HG03159 (cell line): ENCODE measurements around the gene LIPE.
"Not testable (repeated sequence)": the region's sequence is repeated elsewhere in the genome, so short reads cannot be mapped to it uniquely, and the experiment has no call there.

ENCODE experiments used
- ATAC-seq: cut with Tn5 transposase; IDR thresholded peaks from one replicate; pipeline ENCODE4 v1.9.1; 2021; ENCODE audit warnings: mild to moderate bottlenecking, moderate library complexity; ENCODE audit not compliant: unreplicated experiment

Gene LIPE

GRCh38 chr19:42427313-42427712, at the start of gene LIPE:
LIPE (minus strand) TSS chr19:42427388; CDS start chr19:42427149, 239 bp downstream.
- ATAC-seq, result no peak

GRCh38 chr19:42475366-42475765, 48.2 kb upstream of the LIPE start:
- ATAC-seq, result no peak

GRCh38 chr19:42474743-42475142, 47.6 kb upstream of the LIPE start:
- ATAC-seq, result no peak

DNA sequence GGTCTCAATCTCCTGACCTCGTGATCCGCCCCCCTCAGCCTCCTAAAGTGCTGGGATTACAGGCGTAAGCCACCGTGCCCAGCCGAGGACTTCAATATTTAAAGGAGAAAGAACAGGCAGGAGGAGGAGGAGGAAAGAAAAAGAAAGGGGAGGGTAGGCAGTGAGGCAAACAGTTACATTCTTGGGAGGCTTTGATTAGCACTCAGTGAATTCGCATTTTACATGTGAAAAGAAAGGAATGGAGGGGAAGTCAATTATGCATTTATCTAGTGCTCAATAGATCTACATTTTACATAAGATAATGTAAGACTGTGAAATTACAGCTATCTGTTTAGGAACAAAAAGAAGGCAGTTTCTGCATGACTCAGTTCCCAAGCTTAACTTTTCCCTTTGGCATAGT, 46.5 kb upstream of the LIPE start:
- ATAC-seq, result no peak

DNA sequence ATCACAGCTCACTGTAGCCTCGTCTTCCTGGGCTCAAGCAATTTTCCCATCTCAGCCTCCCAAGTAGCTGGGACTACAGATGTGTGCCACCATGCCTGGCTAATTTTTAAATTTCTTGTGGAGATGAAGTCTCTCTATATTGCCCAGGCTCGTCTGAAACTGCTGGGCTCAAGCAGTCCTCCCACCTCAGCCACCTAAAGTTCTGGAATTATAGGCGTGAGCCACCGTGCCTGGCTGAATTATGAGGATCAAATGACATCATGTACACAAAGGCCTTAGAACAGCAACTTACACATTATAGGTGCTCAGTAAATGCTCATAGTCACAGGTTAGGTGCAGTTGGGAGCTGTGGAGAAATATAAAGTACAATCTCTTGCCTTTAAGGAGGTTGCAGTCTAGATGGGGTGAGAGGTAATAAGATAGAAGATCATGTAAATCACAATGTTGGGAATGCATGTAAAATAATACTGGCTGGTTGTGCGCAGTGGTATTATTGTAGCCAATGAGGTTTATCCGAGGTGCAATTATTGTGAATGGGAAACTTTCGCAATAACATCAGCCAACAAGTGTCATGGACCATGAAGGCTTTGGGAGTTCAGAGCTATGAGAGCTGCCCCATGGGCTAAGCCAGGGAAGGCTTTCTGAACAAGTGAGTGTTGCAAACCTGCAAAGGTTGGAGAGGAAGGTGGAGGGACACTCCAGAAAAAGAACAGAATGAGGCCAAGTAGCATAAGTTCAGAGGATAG, 45.4 kb upstream of the LIPE start:
- ATAC-seq, result no peak

DNA sequence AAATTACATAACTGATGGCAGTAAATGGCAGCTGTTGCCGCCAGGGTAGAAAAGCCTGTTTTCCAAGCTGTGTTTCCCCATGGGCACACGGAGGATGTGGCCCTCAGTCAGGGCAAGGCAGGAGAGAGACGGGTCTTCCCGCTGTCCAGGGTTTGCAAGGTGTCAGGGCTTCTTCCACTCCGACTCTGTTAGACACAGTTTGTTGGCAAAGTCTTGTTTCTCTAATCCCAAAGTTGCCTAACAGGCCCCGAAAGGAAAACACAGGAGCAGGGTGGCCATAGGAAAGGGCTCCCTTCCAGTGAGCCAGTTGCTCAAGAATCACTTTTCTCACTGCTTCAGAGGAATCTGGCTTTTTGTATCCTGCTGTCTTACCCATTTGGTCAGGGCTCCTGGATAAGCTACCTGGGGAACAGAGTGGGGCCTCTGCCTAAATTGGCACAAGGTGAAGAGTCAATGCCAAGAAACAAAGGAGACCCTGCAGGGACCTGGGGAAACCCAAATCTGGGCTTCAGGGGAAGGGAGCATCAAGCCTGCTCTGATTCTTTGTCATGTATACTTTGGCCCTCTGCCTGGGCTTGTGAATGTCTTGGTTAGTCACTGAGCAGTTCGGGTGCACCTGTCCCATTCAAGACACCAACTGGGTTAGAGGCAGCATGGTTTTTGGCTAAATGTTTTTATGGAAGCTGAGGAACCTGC, 44.5 kb upstream of the LIPE start:
- no peak for ATAC-seq

GRCh38 chr19:42469311-42470235, 42.4 kb upstream of the LIPE start:
- ATAC-seq, result no peak

GRCh38 chr19:42468273-42468796, 41.1 kb upstream of the LIPE start:
- ATAC-seq, result no peak

DNA sequence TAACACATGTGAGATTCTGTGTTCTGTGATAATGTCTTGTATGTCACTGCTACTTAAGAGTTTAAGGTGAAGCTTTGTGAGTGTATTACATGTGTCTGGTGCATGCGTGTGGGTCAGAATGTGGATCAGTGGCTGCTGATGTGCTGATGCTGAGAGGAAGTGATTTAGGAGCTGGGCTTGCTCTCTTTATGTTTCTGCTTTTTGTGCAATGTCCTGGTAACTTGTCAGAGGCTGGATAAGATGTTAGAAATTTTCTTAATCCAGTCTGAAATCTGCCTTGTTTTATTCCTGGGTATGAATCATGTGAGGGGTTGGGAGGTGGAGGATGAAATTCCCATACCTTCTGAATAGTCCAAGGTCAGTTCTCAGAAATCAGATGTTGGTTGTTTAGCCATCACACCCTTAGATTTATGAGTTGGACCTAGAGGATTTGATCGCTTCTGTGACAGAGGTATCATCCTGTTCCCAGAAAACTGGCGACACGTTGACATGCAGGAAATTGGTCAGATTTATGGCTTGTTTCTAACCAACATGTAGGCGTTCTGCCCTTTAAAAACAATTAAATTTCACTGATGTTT, 40.1 kb upstream of the LIPE start:
- no peak for ATAC-seq

- no peak for ATAC-seq
Measured at GRCh38 chr19:42466521-42467182, 39.5 kb upstream of the LIPE start.

GRCh38 chr19:42465827-42466280, 38.7 kb upstream of the LIPE start:
- ATAC-seq, result peak; percentile 82

- no peak for ATAC-seq
Measured at GRCh38 chr19:42461700-42462324, 34.6 kb upstream of the LIPE start.

GRCh38 chr19:42461231-42461630, 34.0 kb upstream of the LIPE start:
- not testable (repeated sequence) for ATAC-seq

- ATAC-seq, result no peak
Measured at GRCh38 chr19:42459926-42460325, 32.7 kb upstream of the LIPE start.

DNA sequence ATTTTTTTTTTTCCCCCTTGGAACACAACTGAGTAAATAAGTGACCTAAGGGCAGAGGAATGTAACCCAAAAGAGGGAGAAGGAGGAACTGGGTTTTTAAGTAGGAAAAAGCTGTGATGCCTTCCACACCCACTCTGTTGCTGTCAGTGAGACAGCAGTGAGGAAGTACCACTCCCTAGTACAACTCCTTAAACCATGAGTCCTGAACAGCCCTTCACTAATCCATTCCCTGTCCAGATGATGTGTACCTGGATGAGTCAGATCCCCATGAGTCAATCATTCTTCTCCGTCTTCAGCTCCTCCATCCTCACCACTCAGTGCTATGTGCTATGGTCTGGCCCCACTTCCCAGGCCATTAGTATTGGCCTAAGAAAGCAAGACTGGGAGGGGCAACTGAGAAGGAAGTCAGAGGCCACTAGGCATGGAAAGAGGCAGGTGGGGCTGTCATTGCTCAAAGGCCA, 28.5 kb upstream of the LIPE start:
- ATAC-seq, result no peak

GRCh38 chr19:42455086-42455485, 27.9 kb upstream of the LIPE start:
- ATAC-seq, result no peak

DNA sequence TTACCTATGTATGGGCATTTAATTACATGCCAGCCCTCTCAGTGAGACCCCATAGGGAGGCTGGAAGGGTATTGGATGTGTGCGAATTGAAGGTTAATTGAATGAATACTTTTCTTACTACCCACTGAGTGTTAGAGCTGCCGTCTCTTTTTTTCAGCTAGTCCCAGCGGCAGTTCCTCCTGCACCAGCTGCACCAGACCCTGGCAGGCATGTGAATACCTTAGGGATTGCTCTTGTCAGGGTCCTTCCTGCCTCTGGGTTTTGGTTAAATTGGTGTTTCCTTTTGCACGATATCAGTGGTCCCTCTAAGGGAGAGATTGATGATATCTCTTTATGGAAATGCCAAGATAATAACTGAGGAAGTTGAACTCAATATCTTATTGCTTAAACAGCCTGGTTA, 25.4 kb upstream of the LIPE start:
- no peak for ATAC-seq

GRCh38 chr19:42450314-42450934, 23.2 kb upstream of the LIPE start:
- ATAC-seq, result peak; percentile 95

DNA sequence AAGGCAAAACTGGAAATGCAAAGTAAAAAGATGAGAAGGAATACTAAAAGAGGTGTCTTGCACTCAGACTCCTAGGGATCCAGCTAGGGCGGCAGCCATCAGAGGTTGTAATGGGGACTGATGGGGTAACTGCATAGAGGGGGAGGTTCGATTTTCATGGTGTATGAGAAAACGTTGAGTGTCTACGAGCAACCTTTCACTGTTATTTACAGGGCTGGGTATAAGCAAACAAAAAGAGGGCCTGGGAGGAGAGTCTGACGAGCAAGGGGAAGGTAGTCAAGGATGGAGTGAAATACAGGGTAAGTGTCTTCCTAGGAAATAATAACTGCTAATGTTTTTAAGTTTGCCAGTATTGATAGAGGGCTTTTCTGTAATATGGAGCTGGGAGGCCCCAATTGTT, 21.1 kb upstream of the LIPE start:
- ATAC-seq, result not testable (repeated sequence)
